Activated T-cell treated with anti-CD3 and anti-CD28 coated beads, Interleukin-2, amount 50 U/mL, for 24 hours (primary cell): Measurements from ENCODE around the gene METRNL.

Source experiments
- DNase-seq: peaks from one replicate; pipeline ENCODE4 v3.0.0-alpha.2; 2020
- H3K27ac Mint-ChIP-seq: 2 replicates; pipeline ENCODE4 v1.8.0; 2020; ENCODE audit warnings: mild to moderate bottlenecking, mixed read lengths
- H3K27me3 Mint-ChIP-seq: 2 replicates; pipeline ENCODE4 v1.8.0; 2020; ENCODE audit warnings: mixed read lengths
- H3K36me3 Mint-ChIP-seq: 2 replicates; pipeline ENCODE4 v1.8.0; 2020; ENCODE audit warnings: low read depth, mixed read lengths
- H3K4me1 Mint-ChIP-seq: 2 replicates; pipeline ENCODE4 v1.8.0; 2020; ENCODE audit warnings: low read depth, mixed read lengths
- H3K4me3 Mint-ChIP-seq: 2 replicates; pipeline ENCODE4 v1.8.0; 2020; ENCODE audit warnings: mild to moderate bottlenecking, moderate library complexity, mixed read lengths
- H3K9me3 Mint-ChIP-seq: 2 replicates; pipeline ENCODE4 v1.8.0; 2020; ENCODE audit warnings: mixed read lengths

Gene METRNL

GRCh38 chr17:83085526-83086198 is 6.3 kb downstream of the METRNL start:
- Mint-ChIP-seq H3K27me3 (peaks cover 10% of the 10 kb centered on the region), H3K36me3 (peaks cover 50% of the 10 kb centered on the region), H3K4me3 (no peak overlapping the region)

DNA sequence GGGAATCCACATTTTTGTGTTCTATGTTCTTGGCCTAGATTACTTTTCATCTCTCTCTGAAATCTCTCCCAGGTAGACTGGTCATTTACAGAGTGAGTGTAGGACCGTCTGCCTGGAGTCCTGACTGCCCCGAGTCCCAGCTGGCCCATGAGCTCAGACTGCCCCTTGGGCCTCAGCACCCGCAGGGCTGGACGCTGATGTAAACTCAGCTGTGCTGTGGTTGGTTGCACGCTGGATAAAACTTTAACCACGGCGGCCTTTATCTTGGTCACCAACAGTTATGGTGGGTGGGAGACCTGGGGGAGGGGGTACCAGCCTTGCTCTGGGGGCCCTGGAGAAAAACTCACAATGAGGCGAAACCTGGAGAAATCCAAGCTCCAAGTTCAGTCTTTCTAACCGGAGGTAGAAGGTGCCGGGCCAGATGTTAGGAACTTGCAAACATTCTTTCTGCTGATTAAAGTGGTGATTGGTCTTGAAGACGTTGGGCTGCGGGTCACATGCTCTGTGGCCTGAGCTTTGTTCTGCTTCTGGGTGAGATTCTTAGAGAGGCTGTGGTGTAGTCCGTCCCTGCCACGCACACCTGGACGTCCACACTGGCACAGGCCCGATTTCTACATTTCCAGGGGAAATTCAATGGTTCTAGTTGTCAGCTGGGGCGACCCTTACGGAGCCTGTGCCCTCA is 6.9 kb downstream of the METRNL start:
- H3K9me3 Mint-ChIP-seq, result no peaks in the 10 kb centered on the region
- H3K4me1 Mint-ChIP-seq, result peaks cover 48% of the 10 kb centered on the region
- H3K27ac Mint-ChIP-seq, result no peak overlapping the region
- DNase-seq, result no peak
- H3K27me3 Mint-ChIP-seq, result peaks cover 10% of the 10 kb centered on the region
- H3K4me3 Mint-ChIP-seq, result no peak overlapping the region
- H3K36me3 Mint-ChIP-seq, result peaks cover 52% of the 10 kb centered on the region

More at GRCh38 chr17:83085526-83086198, 6.3 kb downstream of the METRNL start:
- H3K27ac Mint-ChIP-seq, result no peak overlapping the region
- no peak for DNase-seq
- H3K9me3 Mint-ChIP-seq, result no peaks in the 10 kb centered on the region
- H3K4me1 Mint-ChIP-seq, result peaks cover 48% of the 10 kb centered on the region

DNA sequence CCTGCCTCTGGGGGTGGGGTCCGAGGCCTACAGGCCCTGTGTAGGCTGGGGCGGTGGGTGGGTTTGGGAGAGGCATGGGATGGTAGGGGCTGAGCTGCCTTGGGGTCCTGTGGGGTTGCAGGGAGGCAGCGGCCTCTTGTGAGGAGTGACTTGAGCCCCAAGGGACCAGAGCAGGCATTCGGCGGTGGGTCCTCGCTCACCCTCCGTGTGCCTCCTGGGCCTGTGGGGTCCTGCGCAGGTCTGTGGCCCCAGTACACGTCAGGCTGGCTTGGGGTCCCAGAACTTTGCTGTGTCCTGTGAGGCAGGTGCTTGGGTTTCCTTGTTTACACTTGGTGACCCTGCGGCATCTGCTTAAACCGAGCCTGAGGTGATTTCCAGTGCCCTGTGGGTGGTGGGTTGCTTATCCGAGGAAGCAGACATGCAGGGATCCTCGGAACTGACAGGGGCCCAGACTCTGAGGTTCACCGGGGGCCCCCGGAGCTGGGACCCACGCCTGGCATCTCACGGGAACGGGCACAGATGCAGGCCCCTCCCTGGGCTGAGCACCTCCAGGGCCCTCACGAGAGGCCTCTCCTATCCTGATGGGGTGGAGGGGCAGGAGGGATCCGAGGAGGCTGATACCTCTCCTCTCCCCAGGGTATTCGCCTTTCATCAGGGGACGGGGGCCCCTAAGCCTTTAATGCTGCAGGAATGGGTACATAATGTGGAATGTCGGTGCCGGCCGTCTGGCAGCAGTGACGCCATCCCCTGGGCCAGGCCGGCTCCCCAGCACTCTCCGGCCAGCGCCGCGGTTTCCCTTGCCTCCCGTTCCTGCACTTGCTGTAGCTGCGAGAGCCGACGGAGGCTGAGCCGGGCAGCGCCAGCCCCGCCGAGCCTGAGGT is 7.7 kb downstream of the METRNL start:
- no peak for DNase-seq
- H3K9me3 Mint-ChIP-seq, result no peaks in the 10 kb centered on the region
- H3K27me3 Mint-ChIP-seq, result peaks cover 6% of the 10 kb centered on the region
- no peak overlapping the region for H3K4me3 Mint-ChIP-seq
- H3K27ac Mint-ChIP-seq, result no peak overlapping the region
- H3K36me3 Mint-ChIP-seq, result peaks cover 45% of the 10 kb centered on the region
- peaks cover 40% of the 10 kb centered on the region for H3K4me1 Mint-ChIP-seq

- Mint-ChIP-seq H3K27ac (no peak overlapping the region), H3K4me1 (peaks cover 33% of the 10 kb centered on the region)
These were observed 8.5 kb downstream of the METRNL start for GRCh38 chr17:83087788-83088360.

GRCh38 chr17:83088451-83088850 is 9.0 kb downstream of the METRNL start:
- Mint-ChIP-seq H3K27ac (no peak overlapping the region), H3K9me3 (no peaks in the 10 kb centered on the region), H3K4me3 (no peak overlapping the region), H3K27me3 (no peaks in the 10 kb centered on the region), H3K36me3 (peaks cover 34% of the 10 kb centered on the region), H3K4me1 (peaks cover 27% of the 10 kb centered on the region)
- no peak for DNase-seq

More at GRCh38 chr17:83087788-83088360, 8.5 kb downstream of the METRNL start:
- Mint-ChIP-seq H3K36me3 (peaks cover 38% of the 10 kb centered on the region), H3K27me3 (no peaks in the 10 kb centered on the region), H3K4me3 (no peak overlapping the region), H3K9me3 (no peaks in the 10 kb centered on the region)
- DNase-seq, result no peak

GRCh38 chr17:83088909-83089308 is 9.5 kb downstream of the METRNL start:
- Mint-ChIP-seq H3K27ac (no peak overlapping the region), H3K9me3 (no peaks in the 10 kb centered on the region), H3K27me3 (no peaks in the 10 kb centered on the region), H3K36me3 (peaks cover 37% of the 10 kb centered on the region), H3K4me3 (no peak overlapping the region), H3K4me1 (peaks cover 23% of the 10 kb centered on the region)
- DNase-seq, result no peak

GRCh38 chr17:83089328-83090132 is 10.1 kb downstream of the METRNL start:
- H3K27ac Mint-ChIP-seq, result no peak overlapping the region
- peaks cover 38% of the 10 kb centered on the region for H3K36me3 Mint-ChIP-seq
- peaks cover 17% of the 10 kb centered on the region for H3K4me1 Mint-ChIP-seq
- no peaks in the 10 kb centered on the region for H3K9me3 Mint-ChIP-seq
- no peak for DNase-seq
- no peak overlapping the region for H3K4me3 Mint-ChIP-seq
- H3K27me3 Mint-ChIP-seq, result no peaks in the 10 kb centered on the region

GRCh38 chr17:83090444-83091256 is 11.2 kb downstream of the METRNL start:
- no peaks in the 10 kb centered on the region for H3K27me3 Mint-ChIP-seq
- H3K36me3 Mint-ChIP-seq, result peaks cover 41% of the 10 kb centered on the region
- H3K27ac Mint-ChIP-seq, result no peak overlapping the region
- peaks cover 7% of the 10 kb centered on the region for H3K4me1 Mint-ChIP-seq
- no peak for DNase-seq
- H3K4me3 Mint-ChIP-seq, result no peak overlapping the region
- H3K9me3 Mint-ChIP-seq, result no peaks in the 10 kb centered on the region

DNA sequence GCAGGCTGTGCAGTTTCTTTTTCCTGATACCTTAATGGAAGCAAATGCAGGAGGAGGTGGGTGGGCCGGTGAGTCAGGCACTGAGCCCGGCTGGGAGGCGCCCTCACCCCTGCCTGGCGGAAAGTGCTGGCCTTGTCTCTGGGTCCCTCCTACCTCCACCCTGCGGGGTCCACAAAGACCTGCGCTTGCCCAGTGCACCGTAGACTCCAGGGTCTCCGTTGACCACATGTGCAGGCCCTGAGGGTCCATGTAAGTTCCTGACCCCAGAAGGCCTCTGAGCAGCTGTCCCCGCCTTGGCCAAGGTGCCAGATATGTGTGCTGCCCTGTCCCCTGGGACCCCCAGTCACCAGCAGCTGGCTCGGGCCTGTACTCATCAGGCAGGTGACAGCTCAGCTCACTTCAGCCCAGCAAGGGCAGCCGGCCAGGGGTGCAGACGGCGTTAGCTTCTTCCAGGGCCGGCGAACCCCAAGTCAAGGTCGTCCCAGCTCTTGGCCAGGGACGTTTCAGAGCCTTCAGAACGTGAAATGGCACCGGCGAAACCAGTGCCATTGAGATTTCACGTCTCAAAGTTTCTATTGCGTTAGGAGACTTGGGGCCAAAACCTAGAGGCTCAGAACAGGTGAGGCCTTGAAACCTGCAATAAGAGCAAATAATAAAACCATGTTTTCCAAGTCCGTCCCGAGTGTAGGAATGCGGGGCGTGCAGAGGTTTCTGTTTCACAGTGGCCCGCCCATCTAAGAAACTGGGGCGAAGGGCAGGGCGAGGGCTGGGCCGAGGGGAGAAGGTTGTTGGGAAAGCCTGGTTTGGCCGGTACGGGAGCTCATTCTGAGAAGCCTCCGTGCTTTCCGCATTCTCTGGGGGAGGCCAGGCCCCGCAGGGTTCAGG is 12.1 kb downstream of the METRNL start:
- H3K4me3 Mint-ChIP-seq, result no peak overlapping the region

DNA sequence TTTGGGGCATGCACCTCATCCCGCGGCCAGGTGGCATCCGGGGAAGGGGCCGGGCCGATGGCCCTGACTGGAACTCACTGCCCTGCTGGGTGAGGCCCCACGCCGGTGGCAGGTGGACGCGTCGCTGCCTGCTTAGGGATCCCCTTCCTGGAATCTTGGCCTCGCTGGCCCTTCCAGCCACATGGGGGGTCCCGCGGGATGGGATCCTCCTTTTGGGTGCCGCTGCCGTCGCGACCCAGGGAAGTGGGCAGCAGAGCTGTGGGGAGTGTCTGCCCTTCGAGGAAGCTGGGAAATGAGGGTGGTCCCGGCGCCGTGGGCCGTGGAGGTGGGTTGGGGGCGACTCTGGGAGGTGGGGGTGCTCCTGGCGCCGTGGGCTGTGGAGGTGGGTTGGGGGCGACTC is 12.8 kb downstream of the METRNL start:
- Mint-ChIP-seq H3K4me3 (no peak overlapping the region), H3K27ac (no peak overlapping the region), H3K9me3 (no peaks in the 10 kb centered on the region), H3K4me1 (peaks cover 2% of the 10 kb centered on the region), H3K27me3 (peaks cover 2% of the 10 kb centered on the region), H3K36me3 (peaks cover 35% of the 10 kb centered on the region)
- no peak for DNase-seq

More for the DNA sequence above, 12.1 kb downstream of the METRNL start:
- Mint-ChIP-seq H3K9me3 (no peaks in the 10 kb centered on the region), H3K36me3 (peaks cover 36% of the 10 kb centered on the region), H3K27me3 (no peaks in the 10 kb centered on the region), H3K27ac (no peak overlapping the region), H3K4me1 (peaks cover 2% of the 10 kb centered on the region)
- DNase-seq, result no peak

GRCh38 chr17:83092931-83093330 is 13.5 kb downstream of the METRNL start:
- Mint-ChIP-seq H3K36me3 (peaks cover 29% of the 10 kb centered on the region), H3K27ac (no peak overlapping the region), H3K9me3 (no peaks in the 10 kb centered on the region), H3K4me3 (no peak overlapping the region), H3K4me1 (peaks cover 2% of the 10 kb centered on the region), H3K27me3 (peaks cover 3% of the 10 kb centered on the region)
- no peak for DNase-seq

DNA sequence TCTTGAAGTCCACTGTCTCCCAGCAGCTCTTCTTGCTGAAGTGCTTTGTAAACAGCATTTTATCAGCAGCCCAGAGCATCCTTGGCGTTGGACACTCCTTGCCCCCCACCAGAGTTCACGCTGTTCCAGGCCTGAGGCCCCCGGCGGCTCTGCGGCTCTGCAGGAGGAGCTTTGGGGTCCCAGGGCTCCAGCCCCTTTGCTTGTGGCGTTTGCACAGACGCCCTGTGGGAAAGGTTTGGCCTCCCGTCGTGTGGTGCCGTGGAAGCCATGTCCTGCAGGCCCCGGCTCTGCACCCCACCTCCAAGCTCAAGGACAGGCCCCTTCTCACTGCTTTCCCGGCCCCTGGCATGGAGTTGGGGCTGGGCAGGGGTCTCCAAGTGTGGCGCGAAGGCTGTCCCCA is 14.1 kb downstream of the METRNL start:
- Mint-ChIP-seq H3K4me1 (peaks cover 2% of the 10 kb centered on the region), H3K27ac (no peak overlapping the region)

More for the DNA sequence above, 14.1 kb downstream of the METRNL start:
- no peak overlapping the region for H3K4me3 Mint-ChIP-seq
- DNase-seq, result no peak
- no peaks in the 10 kb centered on the region for H3K9me3 Mint-ChIP-seq
- H3K27me3 Mint-ChIP-seq, result peaks cover 7% of the 10 kb centered on the region
- H3K36me3 Mint-ChIP-seq, result peaks cover 27% of the 10 kb centered on the region
